Measurements from ENCODE around the gene CLCNKA.

DNA sequence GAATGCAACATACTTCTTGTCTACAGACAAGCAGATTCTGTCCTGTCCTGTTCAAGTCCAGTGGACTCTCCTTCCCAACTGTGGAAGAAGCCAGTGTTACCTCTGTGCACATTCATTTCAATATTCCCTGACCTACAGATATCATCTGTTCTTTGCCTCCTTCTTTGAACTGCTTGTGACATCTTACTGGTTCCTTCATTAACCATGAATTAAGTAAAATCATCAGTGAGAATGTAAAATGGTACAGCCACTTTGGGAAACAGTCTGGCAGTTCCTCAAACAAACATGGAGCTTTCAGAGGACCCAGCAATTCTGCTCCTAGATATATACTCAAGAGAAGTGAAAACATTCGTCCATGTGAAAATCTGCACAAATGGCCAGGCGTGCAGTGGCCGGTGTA, 11.0 kb upstream of the CLCNKA start:
- no peak for TF ChIP-seq POLR2A (IDR thresholded peaks at IDR 0.05)
- no peak for TF ChIP-seq CTCF (IDR thresholded peaks at IDR 0.05)
